Fibroblast of the aortic adventitia (primary cell): ENCODE results near the gene PPFIBP2. TPM values are rescaled to one million over a fixed set of nuclear protein-coding genes. Genes with fewer than 3 reads are reported as not detected.

Experiments used
- DNase-seq: peaks from one replicate; pipeline ENCODE4 v3.0.0-alpha.2; 2010; ENCODE audit warnings: low read depth
- H3K4me3 ChIP-seq: 2 replicates; pipeline ENCODE4 v1.5.1; 2011; ENCODE audit warnings: low read depth, mild to moderate bottlenecking, control low read depth, low read length, moderate library complexity
- CTCF ChIP-seq: IDR thresholded peaks from 2 replicates; pipeline ENCODE4 v1.5.1; 2011; ENCODE audit warnings: mild to moderate bottlenecking, low read length, control low read depth, inconsistent platforms; ENCODE audit not compliant: insufficient read depth
- total RNA-seq: library from RNA; depleted of rRNA; stranded (reverse); fragments of >200 nt; gene quantifications from 2 replicates; pipeline ENCODE4 v1.2.3, GENCODE V29; 2012; ENCODE audit warnings: low replicate concordance

Gene PPFIBP2
- total RNA-seq, 1 donor: 11.7 TPM

DNA sequence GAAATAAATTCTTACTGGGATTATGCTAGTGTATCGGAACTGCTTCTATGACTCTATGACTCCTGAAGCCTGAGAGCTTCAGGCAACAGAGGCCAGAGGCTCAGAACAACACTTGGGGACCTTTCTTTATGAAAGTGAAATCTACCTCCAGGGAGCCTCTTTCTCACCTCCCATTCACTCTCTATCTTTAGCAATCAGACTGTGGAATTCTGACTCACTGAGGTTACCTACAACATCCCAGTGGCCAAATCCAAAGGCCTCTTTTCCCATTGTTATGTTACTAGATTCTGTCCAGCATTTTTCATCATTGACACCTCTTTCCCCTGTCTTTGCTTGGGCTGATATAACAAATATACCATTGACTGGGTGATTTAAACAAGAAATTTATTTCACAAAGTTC lies 173.6 kb downstream of the PPFIBP2 start:
- no peak overlapping the region for H3K4me3 ChIP-seq
- no peak for DNase-seq
- no peak for TF ChIP-seq CTCF

DNA sequence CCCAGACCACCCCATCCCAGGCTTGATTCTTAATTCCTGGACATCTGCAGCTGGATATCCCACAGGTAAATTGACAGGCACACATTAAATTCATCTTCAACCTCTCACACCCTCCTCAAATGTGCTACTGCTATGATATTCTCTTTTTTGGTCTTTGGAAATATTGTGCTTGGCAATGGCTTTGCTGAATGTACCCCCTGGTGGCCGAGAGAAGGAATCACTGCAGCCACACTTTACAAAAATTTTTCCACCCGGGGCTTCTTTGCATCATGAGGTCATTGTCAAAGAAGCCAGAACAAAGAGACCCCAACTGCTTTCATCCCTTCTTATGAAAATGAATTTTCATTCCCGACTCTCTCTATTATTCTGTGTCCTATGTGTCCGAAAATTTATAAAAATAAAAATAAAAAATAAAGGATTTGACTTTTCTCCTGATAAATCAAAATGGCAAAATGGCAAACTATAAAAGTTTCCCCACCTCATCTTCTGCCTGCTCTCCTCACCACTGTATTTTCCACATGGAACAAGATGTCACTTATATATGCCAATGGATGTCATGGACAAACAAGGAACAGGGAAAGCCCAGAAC lies 174.5 kb downstream of the PPFIBP2 start:
- H3K4me3 ChIP-seq: no peak overlapping the region
- DNase-seq: peak; percentile 57
- peak; percentile 91 for TF ChIP-seq CTCF

DNA sequence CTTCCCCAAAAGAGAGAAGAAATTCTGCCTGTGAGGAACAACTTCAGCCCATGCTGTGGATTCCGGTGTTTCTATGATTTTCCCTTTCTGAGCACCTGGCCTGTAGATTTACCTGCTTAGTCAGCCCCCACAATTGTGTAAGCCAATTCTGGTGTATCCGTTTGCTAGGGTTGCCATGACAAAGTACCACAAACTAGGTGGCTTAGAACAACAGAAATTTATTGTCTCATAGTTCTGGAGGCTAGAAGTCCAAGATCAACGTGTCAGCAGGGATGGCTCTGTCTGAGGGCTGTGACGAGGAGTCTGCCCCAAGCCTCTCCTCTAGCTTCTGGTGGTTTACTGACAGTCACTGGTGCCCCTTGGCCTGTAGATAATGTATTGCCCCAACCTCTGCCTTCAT lies 175.4 kb downstream of the PPFIBP2 start:
- no peak for TF ChIP-seq CTCF
- DNase-seq: no peak
- H3K4me3 ChIP-seq: no peak overlapping the region

- no peak overlapping the region for H3K4me3 ChIP-seq
- no peak for TF ChIP-seq CTCF
- peak; percentile 38 for DNase-seq
Observed at GRCh38 chr11:7690648-7691047, 176.8 kb downstream of the PPFIBP2 start.

- DNase-seq: peak; percentile 10
- no peak for TF ChIP-seq CTCF
- no peak overlapping the region for H3K4me3 ChIP-seq
Observed at GRCh38 chr11:7691759-7692350, 178.1 kb downstream of the PPFIBP2 start.

DNA sequence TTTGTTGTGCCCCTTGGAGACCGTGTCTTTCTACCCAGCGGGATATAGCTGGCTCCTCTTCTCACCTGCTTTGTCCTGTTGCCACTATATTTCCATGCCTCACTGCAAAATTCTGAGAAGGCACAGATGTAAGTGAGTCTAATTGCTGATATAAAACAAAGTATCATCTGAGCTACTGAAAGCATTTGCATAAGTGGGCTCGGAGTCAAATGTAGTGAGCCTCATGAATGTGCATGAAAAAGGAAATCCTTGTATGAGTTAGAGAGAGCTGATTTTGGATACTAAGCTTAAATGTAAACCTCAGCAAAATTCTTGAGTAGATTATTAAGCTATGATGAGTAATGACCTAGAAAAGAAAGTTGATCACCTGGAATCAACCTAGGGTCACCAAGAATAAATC lies 178.6 kb downstream of the PPFIBP2 start:
- no peak for TF ChIP-seq CTCF
- no peak for DNase-seq
- no peak overlapping the region for H3K4me3 ChIP-seq

- TF ChIP-seq CTCF: no peak
- H3K4me3 ChIP-seq: no peak overlapping the region
- no peak for DNase-seq
Observed at GRCh38 chr11:7694235-7694634, 180.4 kb downstream of the PPFIBP2 start.
